GM23338 (cell line): Measurements from ENCODE around the gene ZSWIM3. TPM values are rescaled to one million over a fixed set of nuclear protein-coding genes. Genes with fewer than 3 reads are reported as not detected.

Source experiments
- ATAC-seq: fragments of 200-7000 bp; cut with Tn5 transposase; 3 replicates; pipeline ENCODE4 v1.9.1; 2020
- DNase-seq: peaks from one replicate; pipeline ENCODE4 v3.0.0-alpha.2; 2015; ENCODE audit warnings: low spot score
- H2AFZ ChIP-seq: fragments of 200-600 bp; sonication (generic); 2 replicates; pipeline ENCODE4 v1.8.0; 2016; ENCODE audit warnings: antibody characterized with exemption, mild to moderate bottlenecking, moderate library complexity
- H3F3A ChIP-seq: fragments of 200-600 bp; sonication (generic); replicated peaks from 2 replicates; pipeline ENCODE4 v1.8.0; 2017; ENCODE audit warnings: antibody characterized with exemption, mixed run types, low read depth
- H3K27ac ChIP-seq: fragments of 200-600 bp; sonication (generic); 2 replicates; pipeline ENCODE4 v1.6.1; 2016; ENCODE audit warnings: low read depth
- H3K27me3 ChIP-seq: fragments of 200-600 bp; sonication (generic); 2 replicates; pipeline ENCODE4 v1.8.0; 2016; ENCODE audit warnings: mild to moderate bottlenecking, mixed run types, moderate library complexity; ENCODE audit not compliant: insufficient read depth
- H3K36me3 ChIP-seq: fragments of 200-600 bp; sonication (generic); 2 replicates; pipeline ENCODE4 v1.8.0; 2016; ENCODE audit warnings: mild to moderate bottlenecking; ENCODE audit not compliant: insufficient read depth
- H3K4me1 ChIP-seq: fragments of 200-600 bp; sonication (generic); 2 replicates; pipeline ENCODE4 v1.8.0; 2016; ENCODE audit warnings: mild to moderate bottlenecking, moderate library complexity; ENCODE audit not compliant: insufficient read depth
- H3K4me2 ChIP-seq: fragments of 200-600 bp; sonication (generic); 2 replicates; pipeline ENCODE4 v1.7.1; 2017; ENCODE audit warnings: mixed run types
- H3K4me3 ChIP-seq: fragments of 200-600 bp; sonication (generic); 2 replicates; pipeline ENCODE4 v1.6.1; 2016; ENCODE audit warnings: mixed run types
- H3K79me2 ChIP-seq: fragments of 200-600 bp; sonication (generic); replicated peaks from 2 replicates; pipeline ENCODE4 v1.8.0; 2017; ENCODE audit warnings: mild to moderate bottlenecking; ENCODE audit not compliant: insufficient read depth
- H3K9me2 ChIP-seq: fragments of 200-600 bp; sonication (generic); 2 replicates; pipeline ENCODE4 v1.8.0; 2017; ENCODE audit not compliant: insufficient read depth
- H4K20me1 ChIP-seq: fragments of 200-600 bp; sonication (generic); replicated peaks from 2 replicates; pipeline ENCODE4 v1.8.0; 2017; ENCODE audit warnings: mild to moderate bottlenecking; ENCODE audit not compliant: insufficient read depth
- H3K27ac Mint-ChIP-seq: 2 replicates; pipeline ENCODE4 v1.8.0; 2020; ENCODE audit warnings: inconsistent platforms, mild to moderate bottlenecking, moderate library complexity, mixed read lengths
- H3K27me3 Mint-ChIP-seq: 3 replicates; pipeline ENCODE4 v1.8.0; 2022; ENCODE audit warnings: low read depth, mild to moderate bottlenecking, moderate library complexity, mixed read lengths, inconsistent platforms; ENCODE audit not compliant: insufficient read depth, poor library complexity
- H3K36me3 Mint-ChIP-seq: 3 replicates; pipeline ENCODE4 v1.8.0; 2021; ENCODE audit warnings: low read depth, mild to moderate bottlenecking, inconsistent platforms, moderate library complexity, mixed read lengths
- H3K4me1 Mint-ChIP-seq: 3 replicates; pipeline ENCODE4 v1.8.0; 2020; ENCODE audit warnings: mild to moderate bottlenecking, inconsistent platforms, mixed read lengths
- H3K4me3 Mint-ChIP-seq: 3 replicates; pipeline ENCODE4 v1.8.0; 2021; ENCODE audit warnings: moderate library complexity, mild to moderate bottlenecking, inconsistent platforms, mixed read lengths
- H3K9me3 Mint-ChIP-seq: 3 replicates; pipeline ENCODE4 v1.8.0; 2020; ENCODE audit warnings: moderate library complexity, mild to moderate bottlenecking, inconsistent platforms, mixed read lengths
- ETS1 ChIP-seq: IDR thresholded peaks from 2 replicates; pipeline ENCODE4 v1.6.1; 2016; ENCODE audit warnings: antibody characterized with exemption
- EZH2phosphoT487 ChIP-seq: fragments of 200-600 bp; sonication (generic); IDR thresholded peaks from one replicate; pipeline ENCODE4 v1.8.1; 2018; ENCODE audit warnings: antibody characterized with exemption; ENCODE audit not compliant: unreplicated experiment
- NANOG ChIP-seq: IDR thresholded peaks from 2 replicates; pipeline ENCODE4 v1.6.1; 2016; ENCODE audit warnings: antibody characterized with exemption, borderline replicate concordance
- POLR2AphosphoS5 ChIP-seq: IDR thresholded peaks from 2 replicates; pipeline ENCODE4 v1.6.1; 2016; ENCODE audit warnings: antibody characterized with exemption, low read depth
- ZNF462 ChIP-seq: fragments of 250-450 bp; sonication (Bioruptor Pico); IDR thresholded peaks from 2 replicates; pipeline ENCODE4 v1.5.0; 2020; ENCODE audit warnings: mild to moderate bottlenecking, moderate library complexity
- polyA plus RNA-seq: library from polyadenylated mRNA; unstranded; fragments of >200 nt; fragmentation: Nextera tagmentation; extraction: Ambion mirVana; gene quantifications from 2 replicates; pipeline ENCODE4 v1.2.1, GENCODE V29; 2016
- total RNA-seq: library from RNA; depleted of rRNA; stranded (reverse); fragments of >200 nt; shearing (Covaris generic); gene quantifications from 2 replicates; pipeline ENCODE4 v1.2.3, GENCODE V29; 2014

ZSWIM3 gene
- total and polyA plus RNA-seq, 2 experiments from 2014 or later, result 2.0 to 8.2 TPM

GRCh38 chr20:45833883-45834796, 23.3 kb upstream of the ZSWIM3 start:
- Histone ChIP-seq H3K27ac (peak overlapping the region; percentile 91), H3F3A (peaks cover 15% of the 10 kb centered on the region), H3K36me3 (no peaks in the 10 kb centered on the region), H2AFZ (peak overlapping the region; percentile 93; the same call in 1 of the 2 replicates), H4K20me1 (peaks cover 13% of the 10 kb centered on the region), H3K79me2 (0 out of 2 replicates have a peak, but pooled peaks cover 3% of the 10 kb centered on the region), H3K4me1 (peaks cover 20% of the 10 kb centered on the region; the same call in 1 of the 2 replicates), H3K4me3 (peak overlapping the region; percentile 82), H3K9me2 (no peaks in the 10 kb centered on the region), H3K27me3 (no peaks in the 10 kb centered on the region), H3K4me2 (peak overlapping the region; percentile 85)
- ATAC-seq (peak; percentile 88), DNase-seq (peak; percentile 84)
- Mint-ChIP-seq H3K27me3 (peaks cover 16% of the 10 kb centered on the region), H3K27ac (no peak overlapping the region), H3K36me3 (peaks cover 14% of the 10 kb centered on the region; the same call in 2 of the 3 replicates), H3K4me1 (peaks cover 12% of the 10 kb centered on the region), H3K4me3 (peak overlapping the region; percentile 77), H3K9me3 (no peaks in the 10 kb centered on the region; the same call in 2 of the 3 replicates)
- peak; percentile 79 for TF ChIP-seq POLR2AphosphoS5
- TF ChIP-seq EZH2phosphoT487, result no peak

- Histone ChIP-seq H2AFZ (no peak overlapping the region), H3K9me2 (no peaks in the 10 kb centered on the region), H3F3A (peaks cover 15% of the 10 kb centered on the region), H3K27ac (no peak overlapping the region), H3K4me1 (peaks cover 20% of the 10 kb centered on the region; the same call in 1 of the 2 replicates), H4K20me1 (peaks cover 13% of the 10 kb centered on the region), H3K4me3 (peak overlapping the region; percentile 82), H3K36me3 (no peaks in the 10 kb centered on the region), H3K4me2 (peak overlapping the region; percentile 85), H3K27me3 (no peaks in the 10 kb centered on the region), H3K79me2 (0 out of 2 replicates have a peak, but pooled peaks cover 3% of the 10 kb centered on the region)
- DNase-seq (no peak), ATAC-seq (no peak)
- H3K4me1 Mint-ChIP-seq, result peaks cover 12% of the 10 kb centered on the region
- H3K36me3 Mint-ChIP-seq, result peaks cover 14% of the 10 kb centered on the region; the same call in 2 of the 3 replicates
- TF ChIP-seq NANOG, result no peak
- TF ChIP-seq ZNF462, result no peak
- TF ChIP-seq ETS1, result no peak
- H3K27me3 Mint-ChIP-seq, result peaks cover 16% of the 10 kb centered on the region
- no peak overlapping the region for H3K27ac Mint-ChIP-seq
- peak overlapping the region; percentile 77 for H3K4me3 Mint-ChIP-seq
- H3K9me3 Mint-ChIP-seq, result no peaks in the 10 kb centered on the region; the same call in 2 of the 3 replicates
Measured at GRCh38 chr20:45834797-45835161, 22.6 kb upstream of the ZSWIM3 start.
